Neural cell (in vitro differentiated cells): Measurements from ENCODE around the gene GUSB.

Experiments
- MXI1 ChIP-seq: fragments of 450-650 bp; conservative IDR thresholded peaks from 2 replicates; pipeline ENCODE4 v1.6.1; 2014; ENCODE audit warnings: antibody characterized with exemption, mild to moderate bottlenecking; ENCODE audit not compliant: poor library complexity, severe bottlenecking
- POLR2AphosphoS5 ChIP-seq: IDR thresholded peaks from 2 replicates; pipeline ENCODE4 v1.6.1; 2012
- TF ChIP-seq, protein P1 (sequence below): fragments of 450-650 bp; IDR thresholded peaks from 2 replicates; pipeline ENCODE4 v1.5.1; 2014; ENCODE audit warnings: antibody characterized with exemption, mild to moderate bottlenecking, moderate library complexity; ENCODE audit not compliant: poor library complexity, severe bottlenecking

DNA sequence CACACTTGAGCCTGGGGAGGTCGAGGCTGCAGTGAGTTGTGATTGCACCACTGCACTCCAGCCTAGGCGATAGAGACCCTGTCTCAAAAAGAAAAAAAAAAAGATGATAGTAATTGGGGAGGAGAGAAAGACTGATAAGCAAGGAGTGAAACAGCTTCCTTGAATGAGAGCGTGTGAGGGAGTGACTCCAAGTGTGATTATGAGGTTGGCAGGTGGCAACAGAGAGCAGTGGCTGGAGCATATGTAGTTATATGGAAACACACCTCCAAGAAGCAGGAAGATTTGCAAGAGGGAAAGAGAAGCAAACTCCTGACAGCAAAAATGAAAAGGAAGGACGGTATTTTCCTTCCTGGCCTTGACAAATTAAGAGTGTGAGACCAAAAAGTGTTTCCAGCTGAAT is 58.7 kb downstream of the GUSB start:
- TF ChIP-seq, protein P1, sequence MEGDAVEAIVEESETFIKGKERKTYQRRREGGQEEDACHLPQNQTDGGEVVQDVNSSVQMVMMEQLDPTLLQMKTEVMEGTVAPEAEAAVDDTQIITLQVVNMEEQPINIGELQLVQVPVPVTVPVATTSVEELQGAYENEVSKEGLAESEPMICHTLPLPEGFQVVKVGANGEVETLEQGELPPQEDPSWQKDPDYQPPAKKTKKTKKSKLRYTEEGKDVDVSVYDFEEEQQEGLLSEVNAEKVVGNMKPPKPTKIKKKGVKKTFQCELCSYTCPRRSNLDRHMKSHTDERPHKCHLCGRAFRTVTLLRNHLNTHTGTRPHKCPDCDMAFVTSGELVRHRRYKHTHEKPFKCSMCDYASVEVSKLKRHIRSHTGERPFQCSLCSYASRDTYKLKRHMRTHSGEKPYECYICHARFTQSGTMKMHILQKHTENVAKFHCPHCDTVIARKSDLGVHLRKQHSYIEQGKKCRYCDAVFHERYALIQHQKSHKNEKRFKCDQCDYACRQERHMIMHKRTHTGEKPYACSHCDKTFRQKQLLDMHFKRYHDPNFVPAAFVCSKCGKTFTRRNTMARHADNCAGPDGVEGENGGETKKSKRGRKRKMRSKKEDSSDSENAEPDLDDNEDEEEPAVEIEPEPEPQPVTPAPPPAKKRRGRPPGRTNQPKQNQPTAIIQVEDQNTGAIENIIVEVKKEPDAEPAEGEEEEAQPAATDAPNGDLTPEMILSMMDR: no peak
- TF ChIP-seq POLR2AphosphoS5 (no peak), MXI1 (no peak)
